ENCODE measurements around the gene INPP5A. TPM values are rescaled to one million over a fixed set of nuclear protein-coding genes. Genes with fewer than 3 reads are reported as not detected.

Gene INPP5A
- total and polyA plus RNA-seq, 10 of the 15 experiments (the other 5 are each of a cell fraction or from before 2014, with no cell fraction given) = 0.52 to 15.0 (median 6.3) TPM

DNA sequence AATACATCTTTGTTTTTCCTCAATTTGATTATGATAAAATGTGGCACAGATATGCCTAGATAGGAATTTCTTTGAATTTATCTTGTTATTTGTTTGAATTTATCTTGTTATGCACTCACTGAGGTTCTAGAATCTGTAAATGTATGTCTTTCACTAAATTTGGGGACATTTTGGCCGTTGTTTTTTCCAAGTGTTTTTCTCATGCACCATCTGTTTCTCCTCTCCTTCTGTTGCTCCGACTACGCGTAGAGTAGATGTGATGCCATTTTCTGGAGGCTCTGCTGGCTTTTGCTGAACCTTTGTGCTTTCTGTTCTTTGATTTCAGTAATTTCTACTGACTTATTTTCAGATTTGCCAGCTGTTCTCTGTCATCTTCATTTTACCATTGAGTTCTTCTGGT, 101.9 kb downstream of the INPP5A start:
- Histone ChIP-seq H3K27ac (ENCODE audit: control insufficient read depth, insufficient read depth) (no peak overlapping the region), H3K4me2 (ENCODE audit: control insufficient read depth, insufficient read depth) (no peak overlapping the region), H3K36me3 (ENCODE audit: control insufficient read depth in 2 of 2, insufficient read depth in 2 of 2, low read length in 1 of 2) (no peaks in the 10 kb centered on the region), H3K4me3 (no peak overlapping the region), H3K79me2 (ENCODE audit: control insufficient read depth, insufficient read depth, low read length) (no peaks in the 10 kb centered on the region), H3K4me1 (ENCODE audit: control insufficient read depth, insufficient read depth, low read length) (no peaks in the 10 kb centered on the region), H3K9me3 (replicated peaks; ENCODE audit: control insufficient read depth, insufficient read depth, low read length) (no peaks in the 10 kb centered on the region), H3K9ac (ENCODE audit: control insufficient read depth, insufficient read depth, low read length) (no peak overlapping the region), H3K27me3 (replicated peaks in 1 of 2; ENCODE audit: control insufficient read depth in 2 of 2, insufficient read depth in 2 of 2, low read length in 1 of 2) (no peaks in the 10 kb centered on the region), H2AFZ (ENCODE audit: control insufficient read depth, low read depth, low read length) (no peak overlapping the region), H4K20me1 (ENCODE audit: control insufficient read depth, insufficient read depth) (no peaks in the 10 kb centered on the region)
- BruUV-seq (replicated peaks) = no TSS peak
- intact Hi-C loops (cut with micrococcal nuclease; ENCODE audit: unreplicated experiment) = loop anchor here (5.0 kb wide), 1 partner anchor 102 kb away; the partner anchor contains the start of gene INPP5A
- RAD21 ChIA-PET (ENCODE audit: unreplicated experiment) = interaction anchor here (0.8 to 1.5 kb wide), 2 partner anchors 100 to 180 kb away, joined by 3 read pairs; no protein-coding TSS in a partner anchor
- ATAC-seq (no peak), FAIRE-seq (no peak), DNase-seq (ENCODE audit: low read depth, low spot score) (no peak)
- POLR2A ChIA-PET = no interaction called here
- CTCF ChIA-PET = interaction anchor here (1.6 kb wide), 1 partner anchor 180 kb away, joined by 9 read pairs; no protein-coding TSS in a partner anchor
- in situ Hi-C loops (cut with MboI) = loop anchor here (5.0 to 10.0 kb wide), 2 partner anchors 182 to 415 kb away; no protein-coding TSS in a partner anchor
- SMC1A ChIA-PET (ENCODE audit: uncharacterized antibody, unreplicated experiment) = interaction anchor here (0.7 to 2.4 kb wide), 2 partner anchors 180 to 281 kb away, joined by 3 to 16 read pairs; no protein-coding TSS in a partner anchor
- WGBS (ENCODE audit: insufficient coverage, insufficient replicate concordance, low lambda C conversion rate, missing lambda C conversion rate) = 92% methylated on average over 4 of the region's 4 CpGs
- TF ChIP-seq, protein P1, sequence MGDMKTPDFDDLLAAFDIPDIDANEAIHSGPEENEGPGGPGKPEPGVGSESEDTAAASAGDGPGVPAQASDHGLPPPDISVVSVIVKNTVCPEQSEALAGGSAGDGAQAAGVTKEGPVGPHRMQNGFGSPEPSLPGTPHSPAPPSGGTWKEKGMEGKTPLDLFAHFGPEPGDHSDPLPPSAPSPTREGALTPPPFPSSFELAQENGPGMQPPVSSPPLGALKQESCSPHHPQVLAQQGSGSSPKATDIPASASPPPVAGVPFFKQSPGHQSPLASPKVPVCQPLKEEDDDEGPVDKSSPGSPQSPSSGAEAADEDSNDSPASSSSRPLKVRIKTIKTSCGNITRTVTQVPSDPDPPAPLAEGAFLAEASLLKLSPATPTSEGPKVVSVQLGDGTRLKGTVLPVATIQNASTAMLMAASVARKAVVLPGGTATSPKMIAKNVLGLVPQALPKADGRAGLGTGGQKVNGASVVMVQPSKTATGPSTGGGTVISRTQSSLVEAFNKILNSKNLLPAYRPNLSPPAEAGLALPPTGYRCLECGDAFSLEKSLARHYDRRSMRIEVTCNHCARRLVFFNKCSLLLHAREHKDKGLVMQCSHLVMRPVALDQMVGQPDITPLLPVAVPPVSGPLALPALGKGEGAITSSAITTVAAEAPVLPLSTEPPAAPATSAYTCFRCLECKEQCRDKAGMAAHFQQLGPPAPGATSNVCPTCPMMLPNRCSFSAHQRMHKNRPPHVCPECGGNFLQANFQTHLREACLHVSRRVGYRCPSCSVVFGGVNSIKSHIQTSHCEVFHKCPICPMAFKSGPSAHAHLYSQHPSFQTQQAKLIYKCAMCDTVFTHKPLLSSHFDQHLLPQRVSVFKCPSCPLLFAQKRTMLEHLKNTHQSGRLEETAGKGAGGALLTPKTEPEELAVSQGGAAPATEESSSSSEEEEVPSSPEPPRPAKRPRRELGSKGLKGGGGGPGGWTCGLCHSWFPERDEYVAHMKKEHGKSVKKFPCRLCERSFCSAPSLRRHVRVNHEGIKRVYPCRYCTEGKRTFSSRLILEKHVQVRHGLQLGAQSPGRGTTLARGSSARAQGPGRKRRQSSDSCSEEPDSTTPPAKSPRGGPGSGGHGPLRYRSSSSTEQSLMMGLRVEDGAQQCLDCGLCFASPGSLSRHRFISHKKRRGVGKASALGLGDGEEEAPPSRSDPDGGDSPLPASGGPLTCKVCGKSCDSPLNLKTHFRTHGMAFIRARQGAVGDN (IDR thresholded peaks at IDR 0.05) = no peak
- TF ChIP-seq, protein P2, sequence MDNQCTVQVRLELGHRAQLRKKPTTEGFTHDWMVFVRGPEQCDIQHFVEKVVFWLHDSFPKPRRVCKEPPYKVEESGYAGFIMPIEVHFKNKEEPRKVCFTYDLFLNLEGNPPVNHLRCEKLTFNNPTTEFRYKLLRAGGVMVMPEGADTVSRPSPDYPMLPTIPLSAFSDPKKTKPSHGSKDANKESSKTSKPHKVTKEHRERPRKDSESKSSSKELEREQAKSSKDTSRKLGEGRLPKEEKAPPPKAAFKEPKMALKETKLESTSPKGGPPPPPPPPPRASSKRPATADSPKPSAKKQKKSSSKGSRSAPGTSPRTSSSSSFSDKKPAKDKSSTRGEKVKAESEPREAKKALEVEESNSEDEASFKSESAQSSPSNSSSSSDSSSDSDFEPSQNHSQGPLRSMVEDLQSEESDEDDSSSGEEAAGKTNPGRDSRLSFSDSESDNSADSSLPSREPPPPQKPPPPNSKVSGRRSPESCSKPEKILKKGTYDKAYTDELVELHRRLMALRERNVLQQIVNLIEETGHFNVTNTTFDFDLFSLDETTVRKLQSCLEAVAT (IDR thresholded peaks at IDR 0.05) = no peak
- TF ChIP-seq FOS (IDR thresholded peaks at IDR 0.05; ENCODE audit: borderline replicate concordance, extremely low read depth, insufficient read length) (no peak), FOXM1 (IDR thresholded peaks at IDR 0.05; ENCODE audit: low read depth, low read length) (no peak), STAT1 (conservative IDR thresholded peaks at IDR 0.05) (no peak), MEF2B (IDR thresholded peaks at IDR 0.05; ENCODE audit: partially characterized antibody, poor library complexity, severe bottlenecking) (no peak), RAD21 (IDR thresholded peaks at IDR 0.05; ENCODE audit: insufficient read depth, low read depth, low read length) (no peak), RCOR1 (conservative IDR thresholded peaks at IDR 0.05; ENCODE audit: low read depth, low read length) (no peak), HDAC6 (IDR thresholded peaks at IDR 0.05; ENCODE audit: unreplicated experiment) (no peak), CBX5 (IDR thresholded peaks at IDR 0.05; ENCODE audit: low read depth) (no peak), DPF2 (IDR thresholded peaks at IDR 0.05) (no peak), YY1 (IDR thresholded peaks at IDR 0.05; ENCODE audit: low read depth, low read length) (no peak), ETV6 (conservative IDR thresholded peaks at IDR 0.05 in 1 of 2, IDR thresholded peaks at IDR 0.05 in 1 of 2; ENCODE audit: borderline replicate concordance in 1 of 2, low read depth in 1 of 2) (no peak), IRF4 (IDR thresholded peaks at IDR 0.05; ENCODE audit: low read depth, low read length) (no peak), MTA2 (IDR thresholded peaks at IDR 0.05; ENCODE audit: low read depth) (no peak), TBL1XR1 (IDR thresholded peaks at IDR 0.05; ENCODE audit: low read depth, low read length) (no peak)
- TF ChIP-seq, protein P3, sequence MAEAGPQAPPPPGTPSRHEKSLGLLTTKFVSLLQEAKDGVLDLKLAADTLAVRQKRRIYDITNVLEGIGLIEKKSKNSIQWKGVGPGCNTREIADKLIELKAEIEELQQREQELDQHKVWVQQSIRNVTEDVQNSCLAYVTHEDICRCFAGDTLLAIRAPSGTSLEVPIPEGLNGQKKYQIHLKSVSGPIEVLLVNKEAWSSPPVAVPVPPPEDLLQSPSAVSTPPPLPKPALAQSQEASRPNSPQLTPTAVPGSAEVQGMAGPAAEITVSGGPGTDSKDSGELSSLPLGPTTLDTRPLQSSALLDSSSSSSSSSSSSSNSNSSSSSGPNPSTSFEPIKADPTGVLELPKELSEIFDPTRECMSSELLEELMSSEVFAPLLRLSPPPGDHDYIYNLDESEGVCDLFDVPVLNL (IDR thresholded peaks at IDR 0.05; ENCODE audit: low read depth, low read length) = no peak
- TF ChIP-seq, protein P4, sequence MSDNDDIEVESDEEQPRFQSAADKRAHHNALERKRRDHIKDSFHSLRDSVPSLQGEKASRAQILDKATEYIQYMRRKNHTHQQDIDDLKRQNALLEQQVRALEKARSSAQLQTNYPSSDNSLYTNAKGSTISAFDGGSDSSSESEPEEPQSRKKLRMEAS (IDR thresholded peaks at IDR 0.05; ENCODE audit: low read depth, low read length) = no peak

Measured in GM12878 (cell line).